GM19238 (cell line): Measurements from ENCODE around the gene OR51D1.

Experiments used
- DNase-seq: peaks from one replicate; pipeline ENCODE4 v3.0.0; 2011; ENCODE audit warnings: low spot score; ENCODE audit not compliant: insufficient read length

Gene OR51D1

GRCh38 chr11:4636962-4637661, at the start of gene OR51D1:
OR51D1 (plus strand) TSS chr11:4637477; CDS start chr11:4639791, 2,314 bp downstream.
- peak; percentile 46 for DNase-seq

GRCh38 chr11:4589017-4589416, 48.3 kb upstream of the OR51D1 start:
- DNase-seq = no peak

GRCh38 chr11:4593739-4594138, 43.5 kb upstream of the OR51D1 start, which contains the start of gene OR52I1:
OR52I1 (plus strand) TSS chr11:4594039; CDS start chr11:4594039, 0 bp downstream.
- no peak for DNase-seq

- no peak for DNase-seq
Measured at GRCh38 chr11:4605057-4605456, 32.2 kb upstream of the OR51D1 start.

- DNase-seq = no peak
Measured at GRCh38 chr11:4606231-4607015, 30.9 kb upstream of the OR51D1 start.

- no peak for DNase-seq
Measured at GRCh38 chr11:4607096-4607495, 30.2 kb upstream of the OR51D1 start.

- peak; percentile 88 for DNase-seq
Measured at GRCh38 chr11:4607781-4608666, 29.3 kb upstream of the OR51D1 start, which contains the start of gene TRIM68. TRIM68 (minus strand) TSS chr11:4608231; CDS start chr11:4605504, 2,727 bp downstream.

- no peak for DNase-seq
Measured at GRCh38 chr11:4610258-4610935, 26.9 kb upstream of the OR51D1 start.

- DNase-seq = no peak
Measured at GRCh38 chr11:4611986-4612385, 25.3 kb upstream of the OR51D1 start.

- no peak for DNase-seq
Measured at GRCh38 chr11:4615856-4616444, 21.3 kb upstream of the OR51D1 start.

- no peak for DNase-seq
Measured at GRCh38 chr11:4619514-4619913, 17.8 kb upstream of the OR51D1 start.

GRCh38 chr11:4626207-4627099, 10.8 kb upstream of the OR51D1 start:
- DNase-seq = no peak

GRCh38 chr11:4636136-4636535, 1.1 kb upstream of the OR51D1 start:
- no peak for DNase-seq

- no peak for DNase-seq
Measured at GRCh38 chr11:4637662-4638047, 378 bp downstream of the OR51D1 start.

GRCh38 chr11:4639931-4640330, 2.7 kb downstream of the OR51D1 start:
- DNase-seq = no peak

- no peak for DNase-seq
Measured at GRCh38 chr11:4641501-4641900, 4.2 kb downstream of the OR51D1 start.

GRCh38 chr11:4642043-4642442, 4.8 kb downstream of the OR51D1 start:
- no peak for DNase-seq

GRCh38 chr11:4643076-4643475, 5.8 kb downstream of the OR51D1 start:
- DNase-seq = no peak

- DNase-seq = no peak
Measured at GRCh38 chr11:4643682-4644081, 6.4 kb downstream of the OR51D1 start, which contains the start of gene OR51E1. OR51E1 (plus strand) TSS chr11:4643982; CDS start chr11:4652527, 8,545 bp downstream.
